MG63 (cell line): ENCODE data around the gene MCEMP1. TPM values are rescaled to one million over a fixed set of nuclear protein-coding genes. Genes with fewer than 3 reads are reported as not detected.

Experiments
- DNase-seq: peaks from one replicate; pipeline ENCODE4 v3.0.0-alpha.2; 2020
- H3K27me3 ChIP-seq: fragments of 250-450 bp; sonication (Bioruptor Pico); 2 replicates; pipeline ENCODE4 v1.5.1; 2020; ENCODE audit warnings: mild to moderate bottlenecking, moderate library complexity
- H3K36me3 ChIP-seq: fragments of 250-450 bp; sonication (Bioruptor Pico); 2 replicates; pipeline ENCODE4 v1.5.1; 2020; ENCODE audit warnings: mild to moderate bottlenecking, moderate library complexity
- H3K4me3 ChIP-seq: fragments of 250-450 bp; sonication (Bioruptor Pico); 2 replicates; pipeline ENCODE4 v1.5.1; 2020; ENCODE audit warnings: mild to moderate bottlenecking, moderate library complexity
- H3K9me3 ChIP-seq: fragments of 250-450 bp; sonication (Bioruptor Pico); 2 replicates; pipeline ENCODE4 v1.5.1; 2020; ENCODE audit warnings: mild to moderate bottlenecking, moderate library complexity
- total RNA-seq: library from RNA; depleted of rRNA; stranded (reverse); fragments of >200 nt; shearing (Covaris generic); gene quantifications from 2 replicates; pipeline ENCODE4 v1.2.3, GENCODE V29; 2014; ENCODE audit warnings: low replicate concordance

The MCEMP1 gene
- total RNA-seq, 1 experiment from 2014 or later = not detected

GRCh38 chr19:7658219-7658686 is 18.6 kb upstream of the MCEMP1 start:
- no peak for DNase-seq
- H3K4me3 ChIP-seq = no peak overlapping the region
- no peaks in the 10 kb centered on the region for H3K36me3 ChIP-seq
- H3K27me3 ChIP-seq = peaks cover 50% of the 10 kb centered on the region
- no peaks in the 10 kb centered on the region for H3K9me3 ChIP-seq

- Histone ChIP-seq H3K9me3 (no peaks in the 10 kb centered on the region), H3K4me3 (no peak overlapping the region), H3K27me3 (peaks cover 56% of the 10 kb centered on the region), H3K36me3 (no peaks in the 10 kb centered on the region)
- no peak for DNase-seq
Measured at GRCh38 chr19:7661744-7662538, 14.9 kb upstream of the MCEMP1 start.

GRCh38 chr19:7662657-7663056 is 14.2 kb upstream of the MCEMP1 start:
- Histone ChIP-seq H3K4me3 (no peak overlapping the region), H3K9me3 (no peaks in the 10 kb centered on the region), H3K36me3 (no peaks in the 10 kb centered on the region), H3K27me3 (peaks cover 56% of the 10 kb centered on the region)
- DNase-seq = peak; percentile 55

DNA sequence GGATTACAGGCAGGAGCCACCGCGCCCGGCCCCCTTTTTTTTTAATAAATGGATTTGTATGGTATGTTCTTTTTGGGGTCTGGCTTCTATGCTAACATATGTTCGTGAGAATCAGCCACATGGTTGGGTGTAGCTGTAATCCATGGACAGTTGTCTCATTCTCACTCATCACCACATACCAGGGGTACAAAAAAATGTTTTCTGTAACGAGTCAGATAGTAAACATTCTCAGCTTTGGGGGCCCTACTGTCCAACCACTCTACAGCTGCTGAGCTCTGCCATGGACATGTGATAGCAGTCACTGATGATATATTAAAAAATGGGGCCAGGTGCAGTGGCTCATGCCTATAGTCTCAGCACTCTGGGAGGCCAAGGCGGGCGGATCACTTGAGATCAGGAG is 13.2 kb upstream of the MCEMP1 start:
- DNase-seq = no peak
- H3K27me3 ChIP-seq = peaks cover 54% of the 10 kb centered on the region
- no peaks in the 10 kb centered on the region for H3K36me3 ChIP-seq
- H3K4me3 ChIP-seq = no peak overlapping the region
- no peaks in the 10 kb centered on the region for H3K9me3 ChIP-seq

DNA sequence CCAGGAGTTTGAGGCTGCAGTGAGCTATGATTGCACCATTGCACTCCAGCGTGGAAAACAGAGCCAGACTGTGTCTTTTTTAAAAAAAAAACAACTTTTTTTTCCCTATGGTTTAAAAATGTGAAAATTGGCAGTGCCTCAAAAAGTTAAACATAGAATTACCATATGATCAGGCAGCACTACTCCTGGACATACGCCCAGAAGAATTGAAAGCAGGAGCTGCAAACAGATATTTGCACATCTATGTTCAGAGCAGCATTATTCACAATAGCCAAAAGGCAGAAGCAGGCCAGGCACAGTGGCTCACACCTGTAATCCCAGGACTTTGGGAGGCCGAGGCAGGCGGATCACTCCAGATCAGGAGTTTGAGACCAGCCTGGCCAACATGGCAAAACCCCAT is 11.8 kb upstream of the MCEMP1 start:
- H3K4me3 ChIP-seq = no peak overlapping the region
- H3K36me3 ChIP-seq = no peaks in the 10 kb centered on the region
- H3K27me3 ChIP-seq = peaks cover 59% of the 10 kb centered on the region
- H3K9me3 ChIP-seq = no peaks in the 10 kb centered on the region
- no peak for DNase-seq

GRCh38 chr19:7668842-7669241 is 8.0 kb upstream of the MCEMP1 start, which contains the start of gene RETN:
Gene RETN (plus strand): TSS chr19:7669049. CDS start chr19:7669327, 278 bp downstream.
- H3K4me3 ChIP-seq = no peak within 1 kb of the TSS

GRCh38 chr19:7669641-7670040 is 7.2 kb upstream of the MCEMP1 start:
- no peak for DNase-seq
- peaks cover 58% of the 10 kb centered on the region for H3K27me3 ChIP-seq

More at GRCh38 chr19:7668842-7669241, 8.0 kb upstream of the MCEMP1 start, which contains the start of gene RETN:
- no peak for DNase-seq
- Histone ChIP-seq H3K9me3 (peaks cover 7% of the 10 kb centered on the region), H3K27me3 (peaks cover 61% of the 10 kb centered on the region), H3K36me3 (no peaks in the 10 kb centered on the region)

DNA sequence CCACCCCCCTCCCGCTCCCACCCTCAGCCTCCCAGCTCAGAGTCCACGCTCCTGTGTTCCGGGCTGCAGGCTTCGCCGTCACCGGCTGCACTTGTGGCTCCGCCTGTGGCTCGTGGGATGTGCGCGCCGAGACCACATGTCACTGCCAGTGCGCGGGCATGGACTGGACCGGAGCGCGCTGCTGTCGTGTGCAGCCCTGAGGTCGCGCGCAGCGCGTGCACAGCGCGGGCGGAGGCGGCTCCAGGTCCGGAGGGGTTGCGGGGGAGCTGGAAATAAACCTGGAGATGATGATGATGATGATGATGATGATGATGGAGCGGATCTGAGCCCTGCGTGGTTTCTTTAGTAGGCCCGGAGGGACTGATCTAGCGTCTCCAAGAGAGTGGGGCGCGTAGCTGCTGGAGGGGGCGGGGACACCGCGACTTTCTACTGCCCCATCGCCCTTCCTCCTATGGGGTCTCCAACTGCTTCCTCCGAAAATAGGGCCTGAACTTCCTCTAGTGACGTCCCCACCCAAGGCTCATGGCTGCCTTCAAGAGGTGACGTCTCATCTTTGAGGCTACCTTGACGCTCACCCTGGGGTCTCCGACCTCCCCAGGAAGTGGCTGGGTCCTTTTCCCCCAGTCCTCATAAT is 6.6 kb upstream of the MCEMP1 start:
- DNase-seq = peak; percentile 31
- Histone ChIP-seq H3K9me3 (peaks cover 13% of the 10 kb centered on the region), H3K27me3 (peaks cover 60% of the 10 kb centered on the region), H3K36me3 (no peaks in the 10 kb centered on the region), H3K4me3 (0 out of 2 replicates have a peak overlapping the region, but pooled peaks have one; percentile 15)

More at GRCh38 chr19:7669641-7670040, 7.2 kb upstream of the MCEMP1 start:
- no peak overlapping the region for H3K4me3 ChIP-seq
- no peaks in the 10 kb centered on the region for H3K36me3 ChIP-seq
- peaks cover 13% of the 10 kb centered on the region for H3K9me3 ChIP-seq

- Histone ChIP-seq H3K9me3 (peaks cover 14% of the 10 kb centered on the region), H3K27me3 (peaks cover 62% of the 10 kb centered on the region), H3K4me3 (no peak overlapping the region), H3K36me3 (no peaks in the 10 kb centered on the region)
- DNase-seq = no peak
Measured at GRCh38 chr19:7670790-7671189, 6.1 kb upstream of the MCEMP1 start.

DNA sequence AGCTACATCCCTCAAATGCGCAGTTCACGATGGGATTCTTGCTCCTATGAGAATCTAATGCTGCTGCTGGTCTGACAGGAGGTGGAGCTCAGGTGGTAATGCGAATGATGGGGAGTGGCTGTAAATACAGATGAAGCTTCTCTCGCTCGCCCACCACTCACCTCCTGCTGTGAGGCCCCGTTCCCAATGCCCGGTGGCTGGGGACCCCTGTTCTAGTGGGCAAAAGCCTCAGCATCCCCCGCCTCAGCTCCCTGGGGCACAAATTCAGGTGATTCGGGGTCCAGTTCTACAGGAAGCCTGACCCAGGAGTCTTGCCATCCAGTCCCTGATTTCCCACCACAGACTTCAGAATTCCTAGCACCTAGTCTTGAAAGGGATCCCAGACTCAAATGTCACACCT is 4.4 kb upstream of the MCEMP1 start:
- peaks cover 14% of the 10 kb centered on the region for H3K9me3 ChIP-seq

DNA sequence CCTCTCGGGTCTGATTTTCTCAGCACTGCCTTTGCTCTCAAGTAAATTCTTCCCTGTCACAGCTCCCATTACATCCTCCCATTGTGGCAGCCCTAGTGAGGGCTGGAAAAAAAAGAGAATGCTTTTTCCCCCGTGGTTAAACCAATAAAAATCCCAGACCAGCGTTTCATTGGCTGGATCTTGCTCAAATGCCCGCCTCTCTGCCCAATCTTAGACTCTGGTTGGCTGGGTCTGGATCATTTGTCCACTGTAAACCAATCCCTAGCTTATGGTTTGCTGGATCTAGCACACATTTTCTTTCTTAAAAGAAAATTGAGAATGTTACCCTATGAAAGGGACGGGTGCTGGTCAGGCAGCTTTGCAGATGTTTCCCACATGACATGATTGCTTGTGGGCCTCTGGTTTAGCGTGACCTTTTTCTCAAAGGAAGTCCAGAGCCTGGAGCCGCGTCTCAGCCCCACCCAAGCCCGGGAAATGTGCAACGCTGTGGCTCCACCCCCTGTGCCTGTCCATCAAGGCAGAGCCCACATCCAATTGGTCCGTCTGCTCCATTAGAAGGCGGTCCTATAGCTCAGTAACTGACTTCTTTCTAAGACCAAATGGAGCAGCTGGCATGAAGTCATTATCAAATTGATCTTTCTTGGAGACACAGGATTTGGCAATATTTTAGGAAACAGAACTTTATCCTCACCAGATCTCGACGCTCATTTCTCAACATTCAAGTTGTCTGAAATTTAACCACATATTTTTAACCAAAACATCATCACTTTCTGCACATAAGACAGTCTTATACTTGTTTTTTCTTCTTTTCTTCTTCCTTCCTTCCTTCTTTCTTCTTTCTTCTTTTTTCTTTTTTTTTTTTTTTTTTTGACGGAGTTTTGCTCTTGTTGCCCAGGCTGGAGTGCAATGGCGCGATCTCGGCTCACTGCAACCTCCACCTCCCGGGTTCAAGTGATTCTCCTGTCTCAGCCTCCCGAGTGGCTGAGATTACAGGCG is 2.6 kb upstream of the MCEMP1 start:
- peaks cover 14% of the 10 kb centered on the region for H3K9me3 ChIP-seq
- DNase-seq = peak; percentile 72
- no peak overlapping the region for H3K4me3 ChIP-seq
- peaks cover 78% of the 10 kb centered on the region for H3K27me3 ChIP-seq
- H3K36me3 ChIP-seq = no peaks in the 10 kb centered on the region

More for the DNA sequence above, 4.4 kb upstream of the MCEMP1 start:
- H3K36me3 ChIP-seq = no peaks in the 10 kb centered on the region
- no peak for DNase-seq
- peaks cover 80% of the 10 kb centered on the region for H3K27me3 ChIP-seq
- H3K4me3 ChIP-seq = no peak overlapping the region

DNA sequence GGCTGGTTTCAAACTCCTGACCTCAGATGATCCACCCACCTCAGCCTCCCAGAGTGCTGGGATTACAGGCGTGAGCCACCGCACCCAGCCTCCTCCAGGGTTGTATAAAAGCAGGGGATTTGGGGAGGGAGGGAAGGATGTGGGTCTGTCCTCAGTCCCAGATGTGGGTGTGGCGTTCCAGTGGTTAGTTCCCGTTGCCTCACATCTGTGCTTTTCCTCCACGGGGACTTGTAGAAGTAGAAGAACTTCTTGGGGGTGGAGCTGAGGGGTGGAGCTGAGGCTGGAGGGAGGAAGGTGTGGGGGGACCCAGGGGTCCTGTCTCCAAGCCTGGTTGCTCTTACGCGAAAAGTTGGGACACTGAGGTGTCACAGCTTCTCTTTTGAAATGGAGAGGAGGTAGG is 514 bp upstream of the MCEMP1 start:
- H3K36me3 ChIP-seq = no peaks in the 10 kb centered on the region

GRCh38 chr19:7677669-7678311 is 900 bp downstream of the MCEMP1 start:
- no peak for DNase-seq
- peaks cover 14% of the 10 kb centered on the region for H3K9me3 ChIP-seq
- H3K36me3 ChIP-seq = peaks cover 5% of the 10 kb centered on the region
- H3K4me3 ChIP-seq = no peak overlapping the region
- peaks cover 57% of the 10 kb centered on the region for H3K27me3 ChIP-seq

More for the DNA sequence above, 514 bp upstream of the MCEMP1 start:
- Histone ChIP-seq H3K4me3 (no peak overlapping the region), H3K27me3 (peaks cover 71% of the 10 kb centered on the region), H3K9me3 (peaks cover 14% of the 10 kb centered on the region)
- DNase-seq = no peak

DNA sequence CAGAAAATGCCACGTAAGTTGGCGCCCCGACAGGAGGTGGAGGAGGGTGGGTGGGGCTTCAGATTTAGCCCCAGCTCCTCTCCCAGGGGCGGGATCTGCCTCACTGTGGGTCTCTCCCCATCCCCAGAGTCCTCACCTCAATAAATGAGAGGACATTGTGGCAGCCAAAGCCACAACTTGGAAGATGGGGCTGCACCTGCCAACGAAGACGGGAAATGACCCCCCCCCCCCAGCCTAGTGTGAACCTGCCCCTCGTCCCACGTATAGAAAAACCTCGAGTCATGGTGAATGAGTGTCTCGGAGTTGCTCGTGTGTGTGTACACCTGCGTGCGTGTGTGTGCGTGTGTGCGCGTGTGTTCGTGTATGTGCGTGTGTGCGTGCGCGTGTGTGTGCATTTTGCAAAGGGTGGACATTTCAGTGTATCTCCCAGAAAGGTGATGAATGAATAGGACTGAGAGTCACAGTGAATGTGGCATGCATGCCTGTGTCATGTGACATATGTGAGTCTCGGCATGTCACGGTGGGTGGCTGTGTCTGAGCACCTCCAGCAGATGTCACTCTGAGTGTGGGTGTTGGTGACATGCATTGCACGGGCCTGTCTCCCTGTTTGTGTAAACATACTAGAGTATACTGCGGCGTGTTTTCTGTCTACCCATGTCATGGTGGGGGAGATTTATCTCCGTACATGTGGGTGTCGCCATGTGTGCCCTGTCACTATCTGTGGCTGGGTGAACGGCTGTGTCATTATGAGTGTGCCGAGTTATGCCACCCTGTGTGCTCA is 2.3 kb downstream of the MCEMP1 start:
- H3K27me3 ChIP-seq = peaks cover 46% of the 10 kb centered on the region
- DNase-seq = no peak
- H3K4me3 ChIP-seq = no peak overlapping the region
- peaks cover 4% of the 10 kb centered on the region for H3K9me3 ChIP-seq
- H3K36me3 ChIP-seq = peaks cover 19% of the 10 kb centered on the region
